Brain microvascular endothelial cell (primary cell): Measurements from ENCODE around the gene CLDN5.

Experiments used
- DNase-seq: peaks from one replicate; pipeline ENCODE4 v3.0.0-alpha.2; 2020
- H3K27ac ChIP-seq: fragments of 250-450 bp; sonication (Bioruptor Pico); 2 replicates; pipeline ENCODE4 v1.5.1; 2020; ENCODE audit warnings: mild to moderate bottlenecking, moderate library complexity
- H3K27me3 ChIP-seq: fragments of 250-450 bp; sonication (Bioruptor Pico); replicated peaks from 2 replicates; pipeline ENCODE4 v1.5.1; 2020; ENCODE audit warnings: mild to moderate bottlenecking
- H3K36me3 ChIP-seq: fragments of 250-450 bp; sonication (Bioruptor Pico); replicated peaks from 2 replicates; pipeline ENCODE4 v1.5.1; 2020; ENCODE audit warnings: mild to moderate bottlenecking
- H3K4me3 ChIP-seq: 2 replicates; pipeline ENCODE4 v1.5.1; 2011; ENCODE audit warnings: low read depth, mild to moderate bottlenecking, control low read depth, low read length, moderate library complexity
- CTCF ChIP-seq: IDR thresholded peaks from 2 replicates; pipeline ENCODE4 v1.5.1; 2011; ENCODE audit warnings: low read depth, mild to moderate bottlenecking, moderate library complexity, low read length, control low read depth, inconsistent platforms; ENCODE audit errors: missing control alignments
- in situ Hi-C: cut with HindIII; loops from 2 replicates; pipeline ENCODE4 v1.10.0; 2017; ENCODE audit warnings: low sequenced_read_pairs, low pct_ligation_motif_present

The CLDN5 gene

GRCh38 chr22:19568337-19569275 is 44.4 kb upstream of the CLDN5 start:
- H3K4me3 ChIP-seq = no peak overlapping the region
- no peak for TF ChIP-seq CTCF
- H3K36me3 ChIP-seq = no peaks in the 10 kb centered on the region
- in situ Hi-C loops = no loop called here
- H3K27me3 ChIP-seq = no peaks in the 10 kb centered on the region
- no peak overlapping the region for H3K27ac ChIP-seq
- peak; percentile 82 for DNase-seq

GRCh38 chr22:19567157-19568009 is 43.2 kb upstream of the CLDN5 start:
- no peaks in the 10 kb centered on the region for H3K36me3 ChIP-seq
- H3K27ac ChIP-seq = no peak overlapping the region
- DNase-seq = no peak
- no peaks in the 10 kb centered on the region for H3K27me3 ChIP-seq
- no peak for TF ChIP-seq CTCF
- no peak overlapping the region for H3K4me3 ChIP-seq
- in situ Hi-C loops = no loop called here

- no peak for DNase-seq
- TF ChIP-seq CTCF = no peak
- in situ Hi-C loops = no loop called here
- no peak overlapping the region for H3K27ac ChIP-seq
- H3K36me3 ChIP-seq = no peaks in the 10 kb centered on the region
- H3K27me3 ChIP-seq = no peaks in the 10 kb centered on the region
- no peak overlapping the region for H3K4me3 ChIP-seq
These were observed 42.3 kb upstream of the CLDN5 start for GRCh38 chr22:19566279-19567156.

- in situ Hi-C loops = no loop called here
- no peak overlapping the region for H3K27ac ChIP-seq
- no peak overlapping the region for H3K4me3 ChIP-seq
These were observed 41.4 kb upstream of the CLDN5 start for GRCh38 chr22:19565382-19566278.

More at GRCh38 chr22:19565382-19566278, 41.4 kb upstream of the CLDN5 start:
- no peaks in the 10 kb centered on the region for H3K27me3 ChIP-seq
- TF ChIP-seq CTCF = no peak
- no peak for DNase-seq
- H3K36me3 ChIP-seq = no peaks in the 10 kb centered on the region
